Panc1 (cell line): ENCODE results near the gene GATM.

Experiments
- CTCF ChIP-seq: fragments of 450-650 bp; IDR thresholded peaks from 2 replicates; pipeline ENCODE4 v1.5.1; 2017; ENCODE audit warnings: mild to moderate bottlenecking
- POLR2AphosphoS5 ChIP-seq: IDR thresholded peaks from 2 replicates; pipeline ENCODE4 v1.6.1; 2012; ENCODE audit warnings: mild to moderate bottlenecking, low read depth, low read length, moderate library complexity
- REST ChIP-seq, 2 experiments: IDR thresholded peaks; 2 replicates each; pipeline ENCODE4 v1.6.1; 2011 to 2012; ENCODE audit warnings: low read depth in 2 of 2, control low read depth in 1 of 2, low read length in 1 of 2, mild to moderate bottlenecking in 1 of 2, moderate library complexity in 1 of 2; ENCODE audit not compliant: insufficient read depth in 1 of 2
- SIN3A ChIP-seq: IDR thresholded peaks from 2 replicates; pipeline ENCODE4 v1.6.1; 2012; ENCODE audit warnings: low read depth, mild to moderate bottlenecking, low read length, moderate library complexity, borderline replicate concordance; ENCODE audit not compliant: insufficient read depth
- TCF7L2 ChIP-seq: IDR thresholded peaks from 2 replicates; pipeline ENCODE4 v1.6.1; 2011; ENCODE audit warnings: mild to moderate bottlenecking, low read depth, low read length, inconsistent platforms

GRCh38 chr15:45343258-45343860 lies 35.0 kb downstream of the GATM start:
- TF ChIP-seq CTCF: no peak
- TF ChIP-seq POLR2AphosphoS5: no peak
- TF ChIP-seq SIN3A: no peak
- no peak for TF ChIP-seq REST (IDR thresholded peaks at IDR 0.05; ENCODE audit: insufficient read depth in 1 of 2, low read depth in 2 of 2, low read length in 1 of 2)
- TF ChIP-seq TCF7L2: no peak
